ENCODE measurements around the gene RELN. TPM values are rescaled to one million over a fixed set of nuclear protein-coding genes. Genes with fewer than 3 reads are reported as not detected.

The RELN gene
- total RNA-seq, 1 experiment from 2014 or later, result 4.3 TPM

DNA sequence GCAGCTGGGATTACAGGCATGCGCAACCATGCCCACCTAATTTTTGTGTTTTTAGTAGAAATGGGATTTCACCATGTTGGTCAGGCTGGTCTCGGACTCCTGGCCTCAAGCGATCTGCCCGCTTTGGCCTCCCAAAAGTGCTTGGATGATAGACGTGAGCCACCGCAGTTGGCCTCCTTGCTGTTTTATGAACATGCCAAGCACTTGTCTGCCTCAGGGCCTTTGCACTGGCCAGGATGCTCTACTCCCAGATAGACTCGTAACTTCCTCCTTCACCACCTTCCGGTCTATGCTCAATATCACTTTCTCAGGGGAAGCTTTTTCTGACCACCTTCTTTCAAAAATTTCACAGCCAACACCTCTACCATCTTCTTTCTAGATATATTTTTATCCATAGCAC lies 549.8 kb downstream of the RELN start:
- no peak overlapping the region for H3K4me3 Mint-ChIP-seq (ENCODE audit: unreplicated experiment)
- TF ChIP-seq, protein P1, sequence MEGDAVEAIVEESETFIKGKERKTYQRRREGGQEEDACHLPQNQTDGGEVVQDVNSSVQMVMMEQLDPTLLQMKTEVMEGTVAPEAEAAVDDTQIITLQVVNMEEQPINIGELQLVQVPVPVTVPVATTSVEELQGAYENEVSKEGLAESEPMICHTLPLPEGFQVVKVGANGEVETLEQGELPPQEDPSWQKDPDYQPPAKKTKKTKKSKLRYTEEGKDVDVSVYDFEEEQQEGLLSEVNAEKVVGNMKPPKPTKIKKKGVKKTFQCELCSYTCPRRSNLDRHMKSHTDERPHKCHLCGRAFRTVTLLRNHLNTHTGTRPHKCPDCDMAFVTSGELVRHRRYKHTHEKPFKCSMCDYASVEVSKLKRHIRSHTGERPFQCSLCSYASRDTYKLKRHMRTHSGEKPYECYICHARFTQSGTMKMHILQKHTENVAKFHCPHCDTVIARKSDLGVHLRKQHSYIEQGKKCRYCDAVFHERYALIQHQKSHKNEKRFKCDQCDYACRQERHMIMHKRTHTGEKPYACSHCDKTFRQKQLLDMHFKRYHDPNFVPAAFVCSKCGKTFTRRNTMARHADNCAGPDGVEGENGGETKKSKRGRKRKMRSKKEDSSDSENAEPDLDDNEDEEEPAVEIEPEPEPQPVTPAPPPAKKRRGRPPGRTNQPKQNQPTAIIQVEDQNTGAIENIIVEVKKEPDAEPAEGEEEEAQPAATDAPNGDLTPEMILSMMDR (IDR thresholded peaks at IDR 0.05; ENCODE audit: insufficient read depth in 1 of 2, low read depth in 1 of 2, low read length in 1 of 2, severe bottlenecking in 1 of 2, unreplicated experiment in 1 of 2), result no peak
- no peak overlapping the region for H3K27ac Mint-ChIP-seq (ENCODE audit: unreplicated experiment)

GRCh38 chr7:103437623-103438022 lies 551.8 kb downstream of the RELN start:
- H3K4me3 ChIP-seq (ENCODE audit: low read depth, low read length), result no peak overlapping the region
- TF ChIP-seq, protein P1 (IDR thresholded peaks at IDR 0.05; ENCODE audit: insufficient read depth in 1 of 2, low read depth in 1 of 2, low read length in 1 of 2, severe bottlenecking in 1 of 2, unreplicated experiment in 1 of 2), result no peak
- no peaks in the 10 kb centered on the region for H3K4me1 ChIP-seq
- H3K4me3 Mint-ChIP-seq (ENCODE audit: unreplicated experiment), result no peak overlapping the region
- no TSS peak for BruUV-seq (replicated peaks)
- H3K36me3 ChIP-seq (ENCODE audit: control insufficient read depth, insufficient read depth, low read length), result no peaks in the 10 kb centered on the region
- intact Hi-C loops (cut with micrococcal nuclease; ENCODE audit: unreplicated experiment), result no loop called here
- H3K27me3 ChIP-seq (replicated peaks; ENCODE audit: control insufficient read depth, insufficient read depth, low read length), result no peaks in the 10 kb centered on the region
- peaks cover 5% of the 10 kb centered on the region; the same call in 1 of the 2 replicates for H3K9me3 ChIP-seq
- DNase-seq, result no peak
- ChIA-PET CTCF (no interaction called here), POLR2A (no interaction called here)
- H3K27me3 Mint-ChIP-seq (ENCODE audit: insufficient read depth, unreplicated experiment), result no peaks in the 10 kb centered on the region
- H3K36me3 Mint-ChIP-seq (ENCODE audit: insufficient read depth, unreplicated experiment), result no peaks in the 10 kb centered on the region
- H3K4me1 Mint-ChIP-seq (ENCODE audit: low read depth, unreplicated experiment), result peaks cover 6% of the 10 kb centered on the region
- peaks cover 6% of the 10 kb centered on the region for H3K9me3 Mint-ChIP-seq (ENCODE audit: unreplicated experiment)
- H3K27ac Mint-ChIP-seq (ENCODE audit: unreplicated experiment), result no peak overlapping the region

More for the DNA sequence above, 549.8 kb downstream of the RELN start:
- no peak overlapping the region for H3K4me3 ChIP-seq (ENCODE audit: low read depth, low read length)
- ChIA-PET CTCF (no interaction called here), POLR2A (no interaction called here)
- no TSS peak for BruUV-seq (replicated peaks)
- no peaks in the 10 kb centered on the region for H3K36me3 Mint-ChIP-seq (ENCODE audit: insufficient read depth, unreplicated experiment)
- H3K4me1 ChIP-seq, result no peaks in the 10 kb centered on the region
- no peak for DNase-seq
- 0 out of 2 replicates have a peak, but pooled peaks cover 2% of the 10 kb centered on the region for H3K9me3 ChIP-seq
- no peaks in the 10 kb centered on the region for H3K9me3 Mint-ChIP-seq (ENCODE audit: unreplicated experiment)
- no peaks in the 10 kb centered on the region for H3K36me3 ChIP-seq (ENCODE audit: control insufficient read depth, insufficient read depth, low read length)
- peaks cover 6% of the 10 kb centered on the region for H3K4me1 Mint-ChIP-seq (ENCODE audit: low read depth, unreplicated experiment)
- peaks cover 6% of the 10 kb centered on the region for H3K27me3 Mint-ChIP-seq (ENCODE audit: insufficient read depth, unreplicated experiment)
- intact Hi-C loops (cut with micrococcal nuclease; ENCODE audit: unreplicated experiment), result loop anchor here (10.0 kb wide), 1 partner anchor 315 kb away; no protein-coding TSS in a partner anchor
- no peaks in the 10 kb centered on the region for H3K27me3 ChIP-seq (replicated peaks; ENCODE audit: control insufficient read depth, insufficient read depth, low read length)

GRCh38 chr7:103432712-103433111 lies 556.7 kb downstream of the RELN start:
- ChIA-PET CTCF (no interaction called here), POLR2A (no interaction called here)
- Mint-ChIP-seq H3K27me3 (ENCODE audit: insufficient read depth, unreplicated experiment) (no peaks in the 10 kb centered on the region), H3K27ac (ENCODE audit: unreplicated experiment) (no peak overlapping the region), H3K4me1 (ENCODE audit: low read depth, unreplicated experiment) (peaks cover 4% of the 10 kb centered on the region), H3K4me3 (ENCODE audit: unreplicated experiment) (no peak overlapping the region), H3K9me3 (ENCODE audit: unreplicated experiment) (peaks cover 6% of the 10 kb centered on the region), H3K36me3 (ENCODE audit: insufficient read depth, unreplicated experiment) (no peaks in the 10 kb centered on the region)
- Histone ChIP-seq H3K36me3 (ENCODE audit: control insufficient read depth, insufficient read depth, low read length) (no peaks in the 10 kb centered on the region), H3K4me3 (ENCODE audit: low read depth, low read length) (no peak overlapping the region), H3K9me3 (peaks cover 5% of the 10 kb centered on the region; the same call in 1 of the 2 replicates), H3K4me1 (no peaks in the 10 kb centered on the region), H3K27me3 (replicated peaks; ENCODE audit: control insufficient read depth, insufficient read depth, low read length) (no peaks in the 10 kb centered on the region; the same call in 1 of the 2 replicates)
- intact Hi-C loops (cut with micrococcal nuclease; ENCODE audit: unreplicated experiment), result no loop called here
- TF ChIP-seq, protein P1 (IDR thresholded peaks at IDR 0.05; ENCODE audit: insufficient read depth in 1 of 2, low read depth in 1 of 2, low read length in 1 of 2, severe bottlenecking in 1 of 2, unreplicated experiment in 1 of 2), result no peak
- no TSS peak for BruUV-seq (replicated peaks)
- DNase-seq, result no peak
